Myocyte (in vitro differentiated cells): ENCODE results near the gene KIFAP3. TPM values are rescaled to one million over a fixed set of nuclear protein-coding genes. Genes with fewer than 3 reads are reported as not detected.

Experiments used
- DNase-seq: peaks from one replicate; pipeline ENCODE4 v3.0.0-alpha.2; 2012; ENCODE audit warnings: low read depth
- total RNA-seq: library from RNA; depleted of rRNA; stranded (reverse); fragments of >200 nt; gene quantifications from 2 replicates; pipeline ENCODE4 v1.2.3, GENCODE V29; 2014

Gene KIFAP3
- total RNA-seq, 1 donor from 2014 or later, result 26.5 TPM

- DNase-seq, result no peak
These were observed 85.2 kb downstream of the KIFAP3 start for GRCh38 chr1:169989246-169989645.

DNA sequence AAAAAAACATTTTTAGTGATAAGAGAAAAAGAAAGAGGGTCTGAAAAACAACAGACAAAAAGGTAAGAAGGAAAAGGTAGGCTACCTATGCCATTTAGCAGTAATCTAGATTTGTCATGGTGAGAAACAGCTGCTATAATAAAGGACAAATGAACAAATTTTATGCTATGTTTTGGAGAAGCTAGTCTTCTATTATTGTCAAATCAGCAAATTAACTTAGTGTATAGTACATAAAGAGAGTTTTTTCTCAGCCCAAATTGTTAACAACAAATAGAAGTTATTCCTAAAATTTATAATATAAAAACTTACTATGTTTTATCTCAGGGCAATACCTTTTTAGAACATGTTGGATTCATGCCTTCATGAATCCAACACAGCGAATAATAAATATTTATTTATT lies 88.7 kb downstream of the KIFAP3 start:
- no peak for DNase-seq

DNA sequence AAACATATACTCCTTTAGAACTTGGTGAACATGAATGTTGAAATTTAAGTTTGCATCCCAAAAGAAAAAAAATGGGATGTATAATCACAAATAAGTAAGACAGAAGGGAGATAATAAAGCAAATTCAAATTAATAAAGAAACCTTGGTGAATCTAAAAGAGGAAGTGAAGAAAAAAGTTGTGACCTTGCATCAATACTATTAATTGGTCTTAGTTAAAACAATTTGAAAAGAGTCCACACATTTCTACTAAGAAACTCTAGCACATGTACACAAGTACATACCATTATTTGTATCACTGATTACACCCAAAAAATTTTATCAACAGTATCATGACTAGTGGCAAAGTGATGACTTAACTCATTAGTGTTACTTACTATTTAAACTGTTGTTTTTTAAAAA lies 100.4 kb downstream of the KIFAP3 start:
- no peak for DNase-seq

- peak; percentile 49 for DNase-seq
These were observed 104.4 kb downstream of the KIFAP3 start for GRCh38 chr1:169970114-169970513.

DNA sequence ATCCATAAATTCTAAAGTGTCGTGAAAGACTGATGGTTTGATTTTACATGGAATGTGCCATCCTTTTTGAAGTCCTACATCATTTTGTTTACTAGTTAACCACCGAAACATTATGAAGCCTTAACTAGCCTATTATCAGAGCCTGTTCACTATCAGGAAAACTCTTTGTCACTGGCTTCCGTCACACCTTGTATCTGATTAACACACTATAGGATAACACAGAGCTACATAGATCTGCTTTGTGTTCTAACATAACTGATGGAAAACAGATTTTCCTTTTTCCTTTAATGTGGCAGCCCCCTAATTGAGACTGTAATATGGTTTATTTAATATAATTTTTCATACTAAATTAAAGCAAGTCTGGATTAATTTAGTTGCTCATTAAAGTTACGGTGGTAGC lies 106.3 kb downstream of the KIFAP3 start:
- no peak for DNase-seq

GRCh38 chr1:169964206-169964605 lies 110.3 kb downstream of the KIFAP3 start:
- peak; percentile 39 for DNase-seq

DNA sequence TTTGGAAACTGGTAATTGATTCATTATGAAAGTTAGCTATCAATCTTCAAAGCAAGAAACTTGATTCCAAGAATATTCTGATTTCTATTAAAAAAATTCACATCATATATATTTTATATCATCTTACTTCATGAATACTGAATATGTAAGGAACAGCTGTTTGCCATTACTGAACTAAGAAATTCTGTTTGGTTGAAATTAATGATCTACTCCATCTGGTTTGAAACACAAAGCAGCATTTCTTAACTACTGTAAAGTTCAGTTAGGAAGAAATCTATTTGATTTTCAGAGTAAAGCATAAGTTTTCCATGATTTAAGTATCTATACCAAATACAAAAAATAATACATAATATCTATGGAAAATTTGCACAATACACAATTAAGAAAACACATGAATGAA lies 114.8 kb downstream of the KIFAP3 start:
- DNase-seq, result no peak

- DNase-seq, result no peak
These were observed 115.5 kb downstream of the KIFAP3 start for GRCh38 chr1:169958987-169959386.

- DNase-seq, result no peak
These were observed 116.6 kb downstream of the KIFAP3 start for GRCh38 chr1:169957884-169958283.

DNA sequence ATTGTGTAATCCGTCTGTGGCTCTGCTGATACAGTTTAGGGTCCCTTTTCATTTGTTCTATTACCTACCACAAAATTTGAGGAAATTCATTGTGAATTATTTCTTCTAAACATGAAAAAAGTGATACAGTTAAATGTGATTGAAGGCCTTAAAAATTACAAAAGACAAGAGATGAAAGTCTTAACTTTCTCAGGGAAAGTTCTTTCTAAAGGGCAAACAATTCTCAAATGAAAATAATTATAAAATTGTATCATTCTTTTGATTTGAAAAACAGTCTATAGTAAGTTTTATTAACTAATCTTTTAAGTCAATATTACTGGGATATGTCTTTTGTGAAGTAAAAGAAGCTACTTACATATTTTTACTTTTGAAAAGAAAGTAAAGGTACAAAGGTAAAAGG lies 123.4 kb downstream of the KIFAP3 start:
- DNase-seq, result no peak

- peak; percentile 30 for DNase-seq
These were observed 125.4 kb downstream of the KIFAP3 start for GRCh38 chr1:169949139-169949538.

DNA sequence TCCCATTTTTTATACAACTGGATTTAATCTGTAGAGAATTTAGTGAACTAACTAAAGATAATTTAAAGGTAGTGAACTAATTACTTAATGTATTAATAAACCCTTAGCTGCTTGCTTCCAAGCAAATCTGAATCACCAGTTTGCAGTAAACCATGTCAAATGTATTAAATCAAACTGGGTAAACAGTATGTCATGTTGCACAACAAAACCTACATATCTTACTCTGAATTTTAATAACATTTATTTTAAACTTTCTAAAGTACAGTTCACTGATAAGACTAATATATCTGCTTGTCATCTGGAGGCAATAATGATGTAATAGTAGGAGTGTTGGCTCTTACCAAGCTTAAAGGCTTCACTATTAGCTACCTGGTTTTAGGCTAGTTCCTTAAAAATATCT lies 128.3 kb downstream of the KIFAP3 start:
- no peak for DNase-seq

DNA sequence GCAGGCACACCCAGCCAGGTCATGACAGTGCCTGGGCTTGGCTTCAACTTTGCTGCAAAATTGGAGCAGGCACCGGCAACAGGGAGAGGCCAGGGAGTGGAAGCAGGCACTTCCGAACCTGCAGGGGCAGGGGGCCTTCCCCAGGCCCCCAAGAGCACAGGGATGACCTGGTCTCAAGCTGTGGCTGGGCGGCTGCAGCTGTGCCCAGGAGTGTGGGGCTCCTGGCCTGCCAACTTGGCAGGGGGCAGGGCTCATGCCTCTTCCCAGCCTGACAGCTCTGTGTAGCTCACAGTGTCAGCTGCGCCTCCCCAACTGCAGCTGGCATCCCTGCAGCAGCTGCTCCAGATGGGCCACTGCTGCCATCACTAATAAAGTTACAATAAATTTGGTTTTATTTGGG lies 129.3 kb downstream of the KIFAP3 start:
- DNase-seq, result peak; percentile 50

DNA sequence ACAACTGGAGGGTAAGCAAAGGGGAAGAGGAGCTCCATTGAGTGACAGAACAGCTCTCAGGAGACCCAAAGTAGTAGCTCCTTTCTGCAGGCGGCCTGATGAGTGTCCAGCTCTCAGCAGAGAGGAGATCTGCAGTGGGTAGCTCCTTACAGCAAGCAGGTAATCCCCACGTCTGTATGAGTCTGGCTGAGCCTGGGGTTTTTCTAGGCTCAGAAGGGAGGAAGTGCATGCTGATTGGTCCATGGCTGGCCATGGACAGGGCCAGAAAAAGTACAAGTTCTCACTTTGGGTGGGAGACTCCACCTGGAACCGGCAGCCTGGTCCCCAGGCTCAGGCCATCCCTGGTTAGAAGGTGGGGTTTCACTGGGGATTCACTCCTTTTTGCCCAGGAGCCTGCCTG lies 129.9 kb downstream of the KIFAP3 start:
- DNase-seq, result no peak

DNA sequence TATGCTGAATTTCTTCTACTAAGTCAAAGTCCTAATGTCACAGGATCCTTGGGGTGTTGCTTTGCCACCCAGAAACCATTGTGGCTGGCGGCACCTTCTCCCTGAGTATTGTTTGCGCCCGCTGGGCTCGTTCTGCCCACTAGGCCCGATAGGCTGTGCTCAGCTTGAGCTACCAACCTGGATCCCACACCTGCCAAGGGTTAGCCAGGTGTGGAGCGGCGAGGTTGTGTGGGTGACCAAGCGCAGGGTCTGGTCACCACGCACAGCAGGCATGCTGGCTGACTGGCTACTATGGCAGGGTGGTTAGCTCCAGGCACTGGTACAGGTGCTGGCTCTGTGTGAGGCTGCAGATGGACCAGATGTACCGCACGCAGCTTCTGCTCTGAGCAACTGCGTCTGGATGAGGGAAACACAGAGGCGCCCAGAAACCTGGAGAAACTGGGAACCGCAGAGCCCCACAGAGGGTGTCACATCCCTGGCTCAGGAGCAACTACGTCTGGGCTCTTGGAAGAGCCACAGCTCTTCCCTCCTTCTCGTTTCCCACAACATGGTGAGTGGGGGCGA lies 130.4 kb downstream of the KIFAP3 start:
- no peak for DNase-seq

DNA sequence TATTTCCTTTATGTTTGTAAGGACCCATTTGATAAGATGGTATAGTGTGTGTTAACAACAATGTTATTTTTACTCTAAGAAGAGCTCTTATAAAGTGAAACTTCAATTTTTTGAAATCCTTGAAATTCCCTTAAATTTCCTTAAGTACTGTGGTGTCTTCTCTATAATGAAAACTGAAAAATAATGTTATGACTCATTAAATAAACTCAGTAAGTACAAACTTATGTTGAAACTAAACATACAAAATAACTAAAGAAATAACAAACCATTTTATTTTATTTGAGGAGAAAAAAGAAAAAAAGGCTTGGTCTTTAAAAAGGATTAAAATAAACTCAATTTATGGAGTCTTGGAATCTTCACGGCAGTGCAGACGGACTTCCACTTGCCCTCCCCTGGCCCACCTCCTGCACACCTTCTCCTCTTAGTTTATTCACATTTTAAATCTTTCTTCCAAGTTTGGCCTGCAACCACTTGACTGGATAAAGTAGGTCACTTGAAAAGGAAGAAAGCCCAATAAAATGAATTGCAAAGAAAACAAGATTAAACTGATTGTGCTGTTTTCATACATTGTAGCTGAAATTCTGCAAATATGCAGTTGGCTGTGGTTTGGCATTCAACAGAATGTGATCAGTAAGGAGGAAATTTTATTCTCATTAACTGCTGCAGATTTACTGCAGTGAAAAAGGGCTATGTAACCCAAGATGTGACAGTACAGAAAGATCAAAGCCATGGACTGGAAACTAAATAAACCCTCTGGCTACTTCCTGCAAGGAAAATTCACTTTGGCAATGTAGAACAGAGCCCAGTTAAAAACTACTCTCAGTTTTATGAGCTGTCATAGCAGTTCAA lies 132.3 kb downstream of the KIFAP3 start:
- DNase-seq, result peak; percentile 28

- DNase-seq, result no peak
These were observed 140.3 kb downstream of the KIFAP3 start for GRCh38 chr1:169933984-169934725.

GRCh38 chr1:169931795-169932231 lies 142.7 kb downstream of the KIFAP3 start:
- DNase-seq, result no peak

GRCh38 chr1:169929210-169929526 lies 145.3 kb downstream of the KIFAP3 start:
- DNase-seq, result no peak

GRCh38 chr1:169928438-169929209 lies 145.9 kb downstream of the KIFAP3 start:
- peak; percentile 58 for DNase-seq
